ENCODE data around the gene PDE4DIP.
"Not testable (repeated sequence)": the region's sequence is repeated elsewhere in the genome, so short reads cannot be mapped to it uniquely, and the experiment has no call there.

DNA sequence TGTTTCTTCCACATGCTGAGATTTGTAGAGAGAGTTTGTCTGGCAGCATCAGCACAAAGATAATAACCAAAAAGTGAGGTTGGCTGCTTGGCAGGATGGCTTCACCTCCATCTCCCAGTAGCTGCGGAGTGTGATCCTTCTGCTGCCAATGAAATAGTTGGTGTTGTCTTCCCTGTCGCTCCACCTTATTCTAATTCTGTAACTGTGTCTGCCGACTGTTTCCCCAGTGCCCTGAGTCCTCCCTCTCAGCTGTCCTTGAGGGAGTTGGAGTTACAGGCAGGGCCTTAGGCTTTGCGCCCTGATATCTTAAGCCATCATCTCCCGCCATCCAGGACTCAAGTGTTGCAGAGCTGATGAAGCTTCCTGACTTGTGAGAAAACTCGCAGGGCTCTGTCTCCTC is 153.2 kb downstream of the PDE4DIP start:
- TF ChIP-seq, protein P1, sequence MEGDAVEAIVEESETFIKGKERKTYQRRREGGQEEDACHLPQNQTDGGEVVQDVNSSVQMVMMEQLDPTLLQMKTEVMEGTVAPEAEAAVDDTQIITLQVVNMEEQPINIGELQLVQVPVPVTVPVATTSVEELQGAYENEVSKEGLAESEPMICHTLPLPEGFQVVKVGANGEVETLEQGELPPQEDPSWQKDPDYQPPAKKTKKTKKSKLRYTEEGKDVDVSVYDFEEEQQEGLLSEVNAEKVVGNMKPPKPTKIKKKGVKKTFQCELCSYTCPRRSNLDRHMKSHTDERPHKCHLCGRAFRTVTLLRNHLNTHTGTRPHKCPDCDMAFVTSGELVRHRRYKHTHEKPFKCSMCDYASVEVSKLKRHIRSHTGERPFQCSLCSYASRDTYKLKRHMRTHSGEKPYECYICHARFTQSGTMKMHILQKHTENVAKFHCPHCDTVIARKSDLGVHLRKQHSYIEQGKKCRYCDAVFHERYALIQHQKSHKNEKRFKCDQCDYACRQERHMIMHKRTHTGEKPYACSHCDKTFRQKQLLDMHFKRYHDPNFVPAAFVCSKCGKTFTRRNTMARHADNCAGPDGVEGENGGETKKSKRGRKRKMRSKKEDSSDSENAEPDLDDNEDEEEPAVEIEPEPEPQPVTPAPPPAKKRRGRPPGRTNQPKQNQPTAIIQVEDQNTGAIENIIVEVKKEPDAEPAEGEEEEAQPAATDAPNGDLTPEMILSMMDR (IDR thresholded peaks at IDR 0.05; ENCODE audit: insufficient read depth, low read length, poor library complexity, severe bottlenecking): not testable (repeated sequence)
- not testable (repeated sequence) for TF ChIP-seq EZH2phosphoT487 (conservative IDR thresholded peaks at IDR 0.05; ENCODE audit: low read length)

Data from SU-DHL-6 (cell line).